Large intestine (tissue), 3 donors: ENCODE data around the gene PYGO2. TPM values are rescaled to one million over a fixed set of nuclear protein-coding genes. Genes with fewer than 3 reads are reported as not detected.
A peak's percentile ranks its signal among the peaks of the same experiment; 100 is the strongest.

Experiments
- DNase-seq, 2 donors: peaks; one replicate each; pipeline versions ENCODE4 v3.0.0 to v3.0.0-alpha.2; 2013
- H3K27ac ChIP-seq: one replicate; pipeline ENCODE4 v1.5.1; 2013; ENCODE audit warnings: low read length
- H3K27me3 ChIP-seq: 2 replicates; pipeline ENCODE4 v1.6.1; 2013; ENCODE audit warnings: low read length; ENCODE audit not compliant: control insufficient read depth, insufficient read depth
- H3K36me3 ChIP-seq: 2 replicates; pipeline ENCODE4 v1.6.1; 2013; ENCODE audit warnings: low read length; ENCODE audit not compliant: control insufficient read depth, insufficient read depth
- H3K4me1 ChIP-seq: one replicate; pipeline ENCODE4 v1.6.1; 2013; ENCODE audit warnings: low read length; ENCODE audit not compliant: control insufficient read depth, insufficient read depth
- H3K4me3 ChIP-seq: one replicate; pipeline ENCODE4 v1.5.1; 2013; ENCODE audit warnings: low read length
- H3K9me3 ChIP-seq: one replicate; pipeline ENCODE4 v1.6.1; 2013; ENCODE audit warnings: mild to moderate bottlenecking, low read depth, low read length, moderate library complexity; ENCODE audit not compliant: control insufficient read depth
- WGBS: methylation state at CpG from one replicate; pipeline ENCODE4 v1.1.5; 2013; ENCODE audit warnings: low lambda C conversion rate; ENCODE audit not compliant: insufficient coverage; 5-methylcytosine and 5-hydroxymethylcytosine counted together
- polyA plus RNA-seq: library from polyadenylated mRNA; unstranded; fragments of 120-200 nt; gene quantifications from one replicate; pipeline ENCODE4 v1.2.1, GENCODE V29; 2013

The PYGO2 gene
- polyA plus RNA-seq, 1 donor: 32.0 TPM

GRCh38 chr1:154940651-154941194 lies 20.9 kb downstream of the PYGO2 start:
- Histone ChIP-seq H3K27me3 (no peaks in the 10 kb centered on the region), H3K36me3 (peaks cover 3% of the 10 kb centered on the region), H3K9me3 (no peaks in the 10 kb centered on the region), H3K4me3 (no peak overlapping the region), H3K4me1 (peaks cover 52% of the 10 kb centered on the region), H3K27ac (no peak overlapping the region)
- no peak for DNase-seq
- no CpG with 5 or more reads among the region's 8 CpGs for WGBS

DNA sequence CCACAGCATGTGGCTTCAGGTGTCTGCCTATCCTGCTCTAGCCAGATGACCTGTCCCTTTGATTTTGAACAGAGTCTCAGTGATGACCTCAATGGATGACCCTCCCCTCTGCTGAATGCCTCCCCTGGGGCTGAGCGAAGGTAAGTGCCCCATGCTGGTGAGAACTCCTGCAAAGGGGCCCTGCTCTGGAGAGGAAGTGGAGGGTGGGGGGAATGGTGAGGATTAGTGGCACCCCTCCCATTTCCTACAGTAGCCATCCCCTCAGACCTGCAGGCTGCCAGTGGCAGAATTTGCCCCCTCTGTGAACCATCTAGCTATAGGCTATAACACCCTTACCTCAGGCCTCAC lies 21.4 kb downstream of the PYGO2 start:
- Histone ChIP-seq H3K36me3 (peaks cover 2% of the 10 kb centered on the region), H3K4me1 (peaks cover 49% of the 10 kb centered on the region), H3K4me3 (no peak overlapping the region), H3K27me3 (no peaks in the 10 kb centered on the region), H3K27ac (no peak overlapping the region), H3K9me3 (no peaks in the 10 kb centered on the region)
- no CpG with 5 or more reads among the region's 1 CpG for WGBS
- no peak for DNase-seq

- no peaks in the 10 kb centered on the region for H3K27me3 ChIP-seq
- H3K4me1 ChIP-seq: peaks cover 36% of the 10 kb centered on the region
- H3K27ac ChIP-seq: no peak overlapping the region
- H3K9me3 ChIP-seq: no peaks in the 10 kb centered on the region
- no peak for DNase-seq
- whole genome bisulfite sequencing: 100% methylated on average over 2 of the region's 7 CpGs
- no peaks in the 10 kb centered on the region for H3K36me3 ChIP-seq
- no peak overlapping the region for H3K4me3 ChIP-seq
Observed at GRCh38 chr1:154938604-154939399, 22.8 kb downstream of the PYGO2 start.

DNA sequence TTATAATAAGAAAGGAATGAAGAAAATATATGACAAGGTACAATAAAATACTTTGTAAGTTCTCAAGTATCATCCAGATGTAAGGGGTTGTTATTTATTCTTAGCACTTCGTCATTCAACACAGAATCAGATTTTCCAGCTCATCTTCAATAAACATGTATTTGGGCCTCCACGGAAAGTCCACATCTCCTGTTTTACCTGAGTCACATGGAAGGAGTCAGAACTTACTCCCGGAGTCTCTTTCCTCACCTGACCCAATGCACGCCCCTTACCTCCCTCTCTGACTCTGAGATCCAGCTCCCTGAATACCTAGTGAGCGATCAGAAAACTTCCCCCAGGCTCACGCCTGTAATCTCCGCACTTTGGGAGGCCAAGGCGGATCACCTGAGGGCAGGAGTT lies 23.6 kb downstream of the PYGO2 start:
- no peaks in the 10 kb centered on the region for H3K9me3 ChIP-seq
- DNase-seq: no peak
- no CpG with 5 or more reads among the region's 8 CpGs for WGBS
- H3K4me1 ChIP-seq: peaks cover 31% of the 10 kb centered on the region
- H3K36me3 ChIP-seq: no peaks in the 10 kb centered on the region
- peak overlapping the region; percentile 74 for H3K4me3 ChIP-seq
- H3K27me3 ChIP-seq: no peaks in the 10 kb centered on the region
- peak overlapping the region; percentile 99 for H3K27ac ChIP-seq

DNA sequence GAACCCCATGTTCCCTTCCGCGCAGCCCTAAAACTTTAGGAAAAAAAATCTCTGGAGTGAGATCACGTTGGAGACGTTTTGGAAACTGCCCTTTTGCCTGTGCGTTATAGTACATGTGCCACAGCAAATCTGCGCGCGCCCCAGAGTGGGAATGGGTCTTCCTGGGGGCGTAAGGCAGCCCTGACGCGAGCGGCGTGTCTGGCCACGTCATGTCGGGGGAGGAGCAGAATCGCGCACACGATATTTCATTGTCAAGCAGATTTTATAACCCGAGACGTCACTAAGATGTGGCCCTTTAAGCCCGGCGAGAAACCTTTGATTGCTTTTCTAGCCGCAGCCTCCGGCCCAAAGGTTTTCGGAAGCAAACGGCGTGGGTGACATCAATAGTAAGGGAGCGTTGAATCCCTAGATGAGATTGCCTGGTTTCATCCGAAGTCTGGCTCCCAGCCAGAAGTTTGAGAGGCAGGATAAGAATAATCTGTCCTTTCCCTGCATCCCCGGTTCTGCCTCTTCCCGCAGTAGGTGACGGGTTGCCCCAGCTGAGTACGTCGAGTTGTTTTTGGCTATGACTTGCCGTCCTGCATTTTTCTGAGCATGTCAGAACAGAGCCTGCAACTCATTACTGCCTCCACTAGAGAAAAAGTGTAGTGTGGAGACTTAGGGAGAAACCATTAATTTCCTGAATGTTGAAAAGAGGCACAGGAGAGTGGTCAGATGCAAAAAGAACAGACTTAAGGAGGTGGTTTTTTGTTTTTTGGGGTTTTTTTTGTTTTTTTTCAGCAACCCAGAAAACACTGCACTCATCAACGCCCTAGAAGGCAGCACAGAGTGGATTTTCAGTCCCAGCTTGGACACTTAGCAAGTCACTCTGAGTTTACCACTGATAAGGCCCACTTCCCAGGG lies 24.2 kb downstream of the PYGO2 start:
- WGBS: no CpG with 5 or more reads among the region's 36 CpGs
- peak; percentile 96 to 97 for DNase-seq
- Histone ChIP-seq H3K9me3 (no peaks in the 10 kb centered on the region), H3K4me1 (peaks cover 34% of the 10 kb centered on the region), H3K36me3 (no peaks in the 10 kb centered on the region), H3K27ac (peak overlapping the region; percentile 99), H3K27me3 (no peaks in the 10 kb centered on the region), H3K4me3 (peak overlapping the region; percentile 74)

GRCh38 chr1:154936555-154937084 lies 25.0 kb downstream of the PYGO2 start, which contains the start of gene PMVK:
Gene PMVK, minus strand, starts transcription at chr1:154936719. Its CDS starts 34 bp downstream, at chr1:154936685.
- H3K27ac ChIP-seq: peak within 1 kb of the TSS; percentile 99
- H3K4me1 ChIP-seq: peaks cover 32% of the 10 kb centered on the region
- peak; percentile 94 to 98 for DNase-seq
- no peaks in the 10 kb centered on the region for H3K27me3 ChIP-seq
- no peaks in the 10 kb centered on the region for H3K9me3 ChIP-seq
- WGBS: no CpG with 5 or more reads among the region's 45 CpGs
- no peaks in the 10 kb centered on the region for H3K36me3 ChIP-seq
- H3K4me3 ChIP-seq: peak within 1 kb of the TSS; percentile 74

DNA sequence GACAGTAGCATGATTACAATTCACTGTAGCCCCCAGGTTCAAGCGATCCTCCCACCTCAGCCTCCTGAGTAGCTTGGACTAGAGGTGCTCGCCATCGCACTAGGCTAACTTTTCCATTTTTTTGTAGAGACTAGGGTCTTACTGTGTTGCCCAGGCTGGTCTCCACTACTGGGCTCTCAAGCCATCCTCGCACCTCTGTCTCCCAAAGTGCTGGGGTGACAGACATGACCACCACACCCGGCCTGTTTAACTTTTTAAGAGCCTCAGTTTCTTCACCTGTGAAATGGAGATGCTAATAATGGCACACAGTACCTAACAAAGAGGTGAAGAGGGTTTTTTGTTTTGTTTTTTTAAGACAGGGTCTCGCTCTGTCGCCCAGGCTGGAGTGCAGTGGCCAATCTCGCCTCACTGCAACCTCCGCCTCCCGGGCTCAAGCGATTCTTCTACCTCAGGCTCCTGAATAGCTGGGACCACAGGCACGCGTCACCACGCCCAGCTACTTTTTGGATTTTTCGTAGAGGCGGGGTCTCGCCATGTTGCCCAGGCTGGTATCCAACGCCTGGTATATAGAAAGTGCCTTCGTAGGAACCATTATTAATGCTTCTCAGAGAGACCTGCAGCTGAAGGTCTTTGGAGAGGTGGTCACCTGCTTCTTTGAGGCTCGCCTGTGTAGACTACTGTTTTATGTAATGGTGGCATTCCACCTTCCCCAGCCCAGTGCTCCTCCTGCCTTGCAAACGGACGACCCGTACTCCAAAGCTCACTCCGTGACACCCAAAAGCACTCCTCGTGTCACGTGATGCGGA lies 25.6 kb downstream of the PYGO2 start:
- no CpG with 5 or more reads among the region's 27 CpGs for WGBS
- Histone ChIP-seq H3K4me1 (peaks cover 35% of the 10 kb centered on the region), H3K4me3 (peak overlapping the region; percentile 74), H3K36me3 (no peaks in the 10 kb centered on the region), H3K9me3 (no peaks in the 10 kb centered on the region), H3K27me3 (no peaks in the 10 kb centered on the region), H3K27ac (peak overlapping the region; percentile 99)
- DNase-seq: no peak

DNA sequence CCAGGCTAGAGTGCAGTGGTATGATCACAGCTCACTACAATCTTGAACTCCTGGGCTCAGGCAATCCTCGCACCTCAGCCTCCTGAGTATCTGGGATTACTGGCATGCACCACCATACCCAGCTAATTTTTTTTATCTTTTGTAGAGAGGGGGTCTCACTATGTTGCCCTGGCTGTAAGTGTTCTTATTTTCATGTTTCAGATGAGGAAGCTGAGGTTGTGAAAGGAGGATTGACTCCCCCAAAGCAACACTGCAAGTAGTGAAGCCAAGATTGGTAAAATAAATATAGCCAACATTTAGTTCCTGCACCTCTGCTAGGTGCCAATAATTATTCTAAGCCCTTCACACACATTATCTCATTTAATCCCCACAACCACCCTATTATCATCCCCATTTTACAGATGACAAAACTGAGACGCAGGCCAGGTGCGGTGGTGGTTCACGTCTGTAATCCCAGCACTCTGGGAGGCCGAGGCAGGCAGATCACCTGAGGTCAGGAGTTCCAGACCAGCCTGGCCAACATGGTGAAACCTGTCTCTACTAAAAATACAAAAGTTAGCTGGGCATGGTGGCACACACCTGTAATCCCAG lies 27.1 kb downstream of the PYGO2 start:
- Histone ChIP-seq H3K4me3 (no peak overlapping the region), H3K27ac (no peak overlapping the region), H3K9me3 (no peaks in the 10 kb centered on the region), H3K4me1 (peaks cover 37% of the 10 kb centered on the region), H3K36me3 (peaks cover 8% of the 10 kb centered on the region), H3K27me3 (no peaks in the 10 kb centered on the region)
- no peak for DNase-seq
- no CpG with 5 or more reads among the region's 5 CpGs for WGBS

- Histone ChIP-seq H3K36me3 (peaks cover 22% of the 10 kb centered on the region), H3K9me3 (no peaks in the 10 kb centered on the region), H3K4me1 (peaks cover 27% of the 10 kb centered on the region), H3K4me3 (no peak overlapping the region), H3K27me3 (no peaks in the 10 kb centered on the region), H3K27ac (peak overlapping the region; percentile 93)
- WGBS: no CpG with 5 or more reads among the region's 11 CpGs
- DNase-seq: peak; percentile 92 to 98
Observed at GRCh38 chr1:154931940-154932487, 29.6 kb downstream of the PYGO2 start.
